Left kidney (tissue), 2 donors: ENCODE measurements around the gene FAM111A. TPM values are rescaled to one million over a fixed set of nuclear protein-coding genes. Genes with fewer than 3 reads are reported as not detected.

ENCODE experiments used
- DNase-seq: peaks from one replicate; pipeline ENCODE4 v3.0.0-alpha.2; 2013
- polyA plus RNA-seq: library from polyadenylated mRNA; unstranded; fragments of 120-200 nt; gene quantifications from one replicate; pipeline ENCODE4 v1.2.1, GENCODE V29; 2013; ENCODE audit not compliant: insufficient read length

FAM111A gene
- polyA plus RNA-seq, 1 donor = 99.3 TPM

DNA sequence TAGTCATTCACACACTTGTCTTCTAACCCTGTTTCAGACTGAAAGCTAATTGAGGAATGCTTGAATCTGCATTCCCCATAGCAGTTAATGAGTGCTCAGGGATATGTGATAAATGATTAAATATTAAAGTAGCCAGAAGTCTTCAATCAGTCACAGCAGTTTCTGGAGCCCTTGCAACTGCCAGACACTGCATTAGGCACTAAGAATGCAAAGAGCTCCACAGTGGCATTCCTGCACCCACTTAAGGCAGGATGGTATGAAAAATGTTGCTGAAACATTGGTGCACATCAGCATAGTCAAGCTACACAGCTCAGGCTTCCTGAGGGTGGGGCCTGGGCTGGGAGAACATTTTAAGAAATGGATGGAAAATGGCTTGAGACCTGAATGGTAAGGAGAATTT lies 35.7 kb downstream of the FAM111A start:
- no peak for DNase-seq

DNA sequence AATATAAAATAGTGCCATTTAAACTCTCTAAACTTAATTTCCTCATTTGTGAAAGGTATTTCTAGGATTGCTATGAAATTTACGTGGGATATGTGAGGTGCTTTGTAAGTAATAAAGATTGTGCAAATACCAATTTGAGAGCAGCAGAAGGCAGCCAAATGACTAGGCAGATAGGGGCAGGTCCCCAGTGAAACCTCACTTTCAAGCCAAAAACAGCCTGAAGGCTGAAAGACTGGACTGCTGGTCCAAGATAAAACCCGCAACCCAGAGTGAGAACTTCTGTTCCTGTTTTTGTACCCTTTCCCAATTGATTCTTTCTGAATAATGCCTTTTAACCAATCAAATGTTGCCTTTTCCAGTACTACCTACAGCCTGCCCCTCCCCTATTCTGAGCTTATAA lies 36.5 kb downstream of the FAM111A start:
- DNase-seq = no peak

DNA sequence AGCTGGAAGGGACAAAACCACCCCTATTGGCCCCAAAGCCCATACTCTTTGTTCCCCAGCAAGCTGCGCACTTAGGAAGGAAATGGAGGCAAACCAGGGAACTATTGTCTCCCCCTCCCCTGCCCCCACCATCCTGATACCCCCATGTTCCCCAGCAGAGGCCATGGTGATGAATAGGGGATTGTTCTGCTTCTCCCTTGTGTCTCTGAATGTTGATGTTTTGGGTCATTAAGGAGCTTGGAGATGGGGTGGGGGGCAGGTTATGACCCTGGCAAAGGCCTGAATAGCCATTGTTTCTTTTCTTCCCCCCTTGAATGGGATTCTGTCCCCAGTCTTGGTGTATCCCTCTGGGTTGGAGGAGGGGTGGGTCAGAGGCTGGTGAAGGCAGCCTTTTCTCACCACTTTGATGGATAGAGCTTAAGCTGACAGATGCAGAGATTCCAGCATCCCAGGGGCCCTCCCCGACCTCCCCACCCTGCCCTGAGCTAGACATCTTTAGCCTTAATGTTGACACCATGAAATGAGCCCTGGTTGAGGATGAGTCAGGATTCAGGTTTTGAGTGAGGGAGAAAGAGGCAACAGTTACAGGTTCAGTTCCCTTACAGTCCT lies 37.6 kb downstream of the FAM111A start:
- no peak for DNase-seq

DNA sequence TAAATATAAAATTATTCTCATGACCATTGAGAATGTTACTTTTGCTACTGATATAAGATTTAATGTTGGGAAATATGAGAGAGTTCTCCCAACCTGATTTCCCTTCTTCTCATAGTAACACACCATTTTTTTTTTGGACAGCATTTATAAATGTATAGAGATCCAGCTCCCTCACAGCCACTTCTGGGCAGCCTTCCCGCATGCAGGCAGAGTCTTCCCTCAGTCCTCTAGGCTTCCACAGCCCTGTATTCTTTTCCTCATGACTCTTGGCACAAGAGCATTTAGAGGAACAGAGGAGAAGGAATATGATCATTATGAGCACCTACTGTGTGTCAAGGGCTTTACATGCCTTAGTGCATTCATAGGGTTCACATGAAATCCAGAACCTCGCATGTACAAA lies 38.3 kb downstream of the FAM111A start:
- no peak for DNase-seq

DNA sequence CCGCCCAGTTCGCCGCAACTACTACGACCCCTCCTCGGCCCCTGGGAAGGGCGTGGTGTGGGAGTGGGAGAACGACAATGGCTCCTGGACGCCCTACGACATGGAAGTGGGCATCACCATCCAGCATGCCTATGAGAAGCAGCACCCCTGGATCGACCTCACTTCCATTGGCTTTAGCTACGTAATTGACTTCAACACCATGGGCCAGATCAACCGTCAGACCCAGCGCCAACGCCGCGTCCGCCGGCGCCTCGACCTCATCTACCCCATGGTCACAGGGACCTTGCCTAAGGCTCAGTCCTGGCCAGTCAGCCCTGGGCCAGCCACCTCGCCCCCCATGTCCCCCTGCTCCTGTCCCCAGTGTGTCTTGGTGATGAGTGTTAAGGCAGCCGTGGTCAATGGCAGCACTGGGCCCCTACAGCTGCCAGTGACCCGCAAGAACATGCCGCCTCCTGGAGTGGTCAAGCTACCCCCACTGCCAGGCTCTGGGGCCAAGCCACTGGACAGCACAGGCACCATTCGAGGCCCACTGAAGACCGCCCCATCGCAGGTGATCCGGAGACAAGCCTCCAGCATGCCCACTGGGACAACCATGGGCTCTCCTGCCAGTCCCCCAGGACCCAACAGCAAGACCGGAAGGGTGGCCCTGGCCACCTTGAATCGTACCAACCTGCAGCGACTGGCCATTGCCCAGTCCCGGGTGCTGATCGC lies 39.2 kb downstream of the FAM111A start:
- no peak for DNase-seq

DNA sequence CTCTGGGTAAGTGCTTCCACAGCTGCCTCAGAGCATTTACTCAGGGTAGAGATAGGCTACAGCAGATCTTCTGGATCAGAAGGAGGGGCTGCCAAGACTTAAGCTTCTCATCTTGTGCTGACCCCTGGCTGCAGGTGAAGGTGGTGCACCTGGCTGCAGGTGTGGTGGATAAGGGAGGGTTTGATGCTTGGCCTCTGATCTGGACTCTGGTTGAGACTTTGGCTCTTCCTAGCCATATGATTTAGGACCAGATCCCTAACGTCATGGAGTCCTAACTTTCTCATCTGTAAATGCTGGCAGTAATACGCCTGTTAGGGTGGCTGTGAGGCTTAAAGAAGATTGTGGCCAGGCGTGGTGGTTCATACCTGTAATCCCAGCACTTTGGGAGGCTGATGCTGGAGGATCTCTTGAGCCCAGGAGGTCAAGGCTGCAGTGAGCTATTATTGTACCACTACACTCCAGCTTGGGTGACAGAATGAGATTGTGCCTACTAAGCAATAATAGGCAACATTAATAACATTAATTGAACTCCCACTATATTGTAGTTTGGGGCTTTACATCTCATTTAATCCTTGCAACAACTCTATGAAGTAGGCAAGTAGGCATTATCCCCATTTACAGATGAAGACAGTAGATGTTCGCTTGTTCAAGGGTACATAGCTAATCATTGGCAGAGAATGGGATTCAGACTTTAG lies 39.9 kb downstream of the FAM111A start:
- DNase-seq = no peak

DNA sequence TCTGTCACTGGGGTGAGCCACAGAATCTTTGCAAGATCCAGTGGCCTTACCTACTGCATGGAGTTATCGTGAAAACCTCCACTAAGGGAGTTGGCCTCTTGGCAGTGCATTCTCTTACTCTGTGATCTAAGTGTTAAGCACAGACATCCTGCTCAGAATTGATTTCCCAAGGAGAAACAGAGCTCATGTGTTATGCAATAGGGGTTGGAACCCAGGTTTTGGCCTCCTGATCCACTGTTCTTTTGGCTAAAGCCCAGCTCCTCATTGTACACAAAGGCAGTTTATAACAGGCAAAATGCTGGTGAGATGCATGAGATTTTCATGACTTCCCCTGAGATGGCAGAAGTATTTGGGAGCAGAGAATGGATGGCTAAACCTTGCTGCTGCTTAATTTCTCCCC lies 41.1 kb downstream of the FAM111A start:
- no peak for DNase-seq

DNA sequence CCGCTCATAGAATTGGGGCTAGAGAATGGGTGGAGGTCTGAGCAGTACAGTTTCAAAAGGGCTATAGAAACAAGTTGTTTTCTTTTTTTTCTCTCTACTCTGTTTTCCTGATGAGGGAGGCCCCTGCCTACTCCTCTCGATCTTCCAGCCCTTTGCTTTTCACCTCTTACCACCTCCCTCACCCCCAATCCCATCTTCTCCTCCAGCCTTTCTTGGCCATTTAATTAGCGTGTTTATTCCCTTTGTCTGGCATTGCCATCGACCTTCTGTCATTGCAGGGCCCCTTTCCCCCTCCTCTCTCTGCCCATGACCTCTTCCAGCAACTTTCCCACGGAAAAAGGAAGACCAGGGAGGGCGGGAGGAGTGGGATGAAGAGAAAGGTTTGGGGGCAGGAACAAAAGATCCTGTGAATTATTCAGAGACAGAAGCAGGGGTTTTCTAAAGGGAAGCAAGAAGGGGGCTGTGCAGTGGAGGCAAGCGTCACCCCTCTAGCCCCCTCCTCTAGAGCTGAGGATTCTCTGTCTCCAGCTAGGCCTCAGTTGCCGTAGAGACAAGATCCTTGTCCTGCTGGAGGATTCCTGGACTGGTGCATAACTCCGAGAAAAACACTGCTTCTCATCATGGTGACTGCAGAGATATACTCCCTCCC lies 42.2 kb downstream of the FAM111A start:
- no peak for DNase-seq

DNA sequence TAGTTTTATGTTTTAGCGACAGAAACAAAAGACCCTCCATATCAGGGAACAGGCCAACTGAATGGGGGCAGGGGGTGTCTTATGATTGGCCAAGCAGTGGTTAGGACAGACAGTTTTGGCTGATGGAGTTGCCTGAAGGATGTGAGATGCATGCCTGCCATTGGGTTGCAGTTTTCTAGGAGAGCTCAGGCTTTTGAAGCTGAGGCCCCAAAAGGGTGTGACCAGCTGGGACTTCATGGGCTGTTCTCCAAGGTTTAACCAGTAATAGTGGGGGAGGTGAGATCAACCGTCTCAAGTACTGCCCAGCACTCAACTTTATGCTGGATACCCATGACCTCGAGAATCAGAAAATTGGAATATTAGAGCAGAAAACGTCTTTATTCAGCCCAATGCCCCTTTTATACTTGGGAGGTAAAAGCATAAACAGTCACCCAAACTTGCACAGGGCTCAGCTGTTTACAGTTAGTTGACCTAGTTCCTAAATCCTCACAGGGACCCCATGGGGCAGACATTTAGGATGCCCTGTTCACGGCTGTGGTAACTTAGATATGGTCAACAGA lies 42.8 kb downstream of the FAM111A start:
- DNase-seq = no peak

DNA sequence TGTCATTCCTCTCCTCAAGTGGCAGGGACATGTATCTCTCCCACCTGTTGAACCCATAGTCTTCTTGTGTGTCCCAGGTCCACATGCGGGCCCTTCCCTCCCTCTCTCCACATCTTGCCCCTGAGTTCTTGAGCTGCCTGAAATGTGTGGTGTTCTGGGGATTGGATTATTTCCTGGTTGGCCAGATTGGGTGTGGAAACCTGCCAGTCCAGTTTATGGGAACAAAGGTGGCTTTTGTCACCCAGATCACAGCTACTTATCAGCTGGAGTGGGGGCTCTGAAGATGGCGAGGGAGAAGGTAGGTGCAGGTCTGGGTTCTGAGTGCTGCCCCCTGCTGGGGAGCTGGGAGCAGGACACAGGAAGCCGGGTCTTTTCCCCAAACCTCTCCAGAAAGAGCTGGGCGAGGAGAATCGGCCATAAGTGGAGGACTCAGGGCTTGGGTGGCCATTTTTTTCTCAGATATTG lies 43.5 kb downstream of the FAM111A start:
- no peak for DNase-seq

DNA sequence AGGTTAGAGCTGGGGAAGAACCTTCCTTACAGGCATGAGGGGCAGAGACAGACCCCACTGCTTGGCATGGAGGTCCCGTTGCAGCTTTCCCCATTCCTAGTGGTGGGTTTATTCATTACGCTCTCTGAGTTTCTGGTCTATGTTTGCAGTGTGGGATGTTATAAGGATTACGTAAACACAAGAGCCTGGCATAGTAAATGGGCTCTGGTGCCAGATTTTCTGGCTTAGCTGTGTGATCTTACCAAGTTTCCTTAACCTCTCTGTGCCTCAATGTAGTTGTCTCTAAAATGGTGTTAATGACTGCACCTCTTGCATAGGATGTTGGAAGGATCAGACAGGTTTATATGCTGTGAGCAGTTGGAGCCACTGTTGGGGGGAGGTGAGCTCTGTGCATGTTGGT lies 44.4 kb downstream of the FAM111A start:
- DNase-seq = no peak

DNA sequence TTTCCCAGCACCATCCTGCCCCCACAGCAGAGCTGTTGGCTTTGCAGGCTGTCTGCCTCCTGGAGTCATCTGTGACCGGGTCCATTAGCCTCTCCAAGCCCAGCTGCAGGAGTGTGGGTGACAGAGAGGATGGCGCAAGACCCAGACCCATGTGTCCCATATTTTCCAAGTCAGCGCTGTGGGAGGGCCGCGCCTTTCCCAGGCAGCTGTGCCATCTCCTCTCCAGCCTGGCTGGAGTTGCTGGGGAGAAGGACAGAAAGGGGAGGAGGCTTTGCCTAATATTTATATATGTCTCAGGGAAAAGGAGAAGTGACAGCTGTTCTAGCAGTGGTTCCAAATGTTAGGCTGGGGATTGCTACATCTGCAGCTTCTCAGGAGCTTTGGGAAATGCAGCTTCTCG lies 44.9 kb downstream of the FAM111A start:
- peak; percentile 47 for DNase-seq

DNA sequence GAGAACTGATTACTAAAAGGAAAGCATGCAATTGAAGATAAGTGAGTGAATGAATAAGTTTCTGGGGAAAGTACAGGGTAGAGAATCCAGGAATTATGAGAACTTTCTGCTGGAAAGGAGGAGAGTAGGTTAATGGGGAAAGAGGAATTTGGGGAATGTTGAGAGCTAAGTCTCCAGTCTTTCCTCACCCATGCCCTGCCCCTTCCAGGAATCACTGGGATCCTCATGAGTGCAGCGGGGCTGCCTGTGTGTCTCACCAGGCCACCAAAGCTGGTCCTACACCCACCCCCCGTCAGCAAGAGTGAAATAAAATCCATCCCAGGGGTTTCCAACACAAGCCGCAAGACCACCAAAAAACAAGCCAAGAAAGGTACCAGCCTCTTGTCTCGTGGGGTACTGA lies 46.3 kb downstream of the FAM111A start:
- no peak for DNase-seq

DNA sequence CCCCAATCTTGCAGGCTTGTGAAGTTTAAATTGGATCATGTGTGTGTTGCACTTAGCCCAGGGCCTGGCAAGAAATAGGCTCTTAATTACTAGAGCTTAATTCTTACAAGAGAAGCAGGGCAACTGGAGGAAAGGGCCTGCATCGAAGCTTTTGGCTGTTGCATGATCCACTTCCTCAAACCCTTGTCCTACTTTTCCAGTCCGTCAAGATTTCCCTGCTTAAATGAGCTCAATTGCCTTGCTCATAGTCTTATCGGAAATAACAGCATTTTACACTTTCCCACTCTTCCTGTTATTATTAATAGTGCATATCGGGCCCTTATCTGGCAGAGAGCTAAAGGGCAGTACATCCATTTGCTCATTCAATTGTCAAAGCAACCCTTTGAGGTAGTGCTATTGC lies 47.3 kb downstream of the FAM111A start:
- no peak for DNase-seq

DNA sequence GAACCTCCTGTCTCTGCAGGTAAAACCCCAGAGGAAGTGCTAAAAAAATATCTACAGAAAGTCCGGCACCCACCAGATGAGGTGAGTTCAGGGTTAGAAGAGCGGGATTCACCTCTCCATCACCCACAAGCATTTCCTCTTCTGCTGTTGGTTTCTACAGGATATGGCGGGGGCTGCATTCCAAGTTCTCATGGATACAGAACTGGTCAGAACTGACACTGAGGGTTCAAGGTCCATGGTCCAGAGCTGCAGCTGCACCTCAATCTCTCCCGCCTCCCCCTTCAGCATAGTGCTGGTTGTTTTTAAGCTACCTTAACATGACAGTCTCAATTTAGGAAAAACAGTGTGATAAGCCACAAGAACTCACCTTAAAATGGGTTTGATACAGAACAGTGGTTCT lies 48.4 kb downstream of the FAM111A start:
- DNase-seq = no peak

DNA sequence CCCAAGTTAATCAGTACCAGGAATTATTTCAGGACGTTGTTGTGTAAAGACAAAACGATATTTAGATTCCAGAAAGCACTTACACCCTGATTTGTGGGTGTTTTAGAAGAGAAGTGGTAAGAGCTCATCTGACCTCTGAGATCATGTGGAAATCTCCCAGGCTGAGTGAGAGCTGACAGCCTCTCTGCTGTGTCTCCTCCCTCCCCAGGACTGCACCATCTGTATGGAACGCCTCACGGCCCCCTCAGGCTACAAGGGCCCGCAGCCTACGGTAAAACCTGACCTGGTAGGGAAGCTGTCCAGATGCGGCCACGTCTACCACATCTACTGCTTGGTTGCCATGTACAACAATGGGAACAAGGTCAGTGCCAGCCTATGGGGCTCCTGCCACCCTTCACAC lies 49.2 kb downstream of the FAM111A start:
- DNase-seq = no peak

DNA sequence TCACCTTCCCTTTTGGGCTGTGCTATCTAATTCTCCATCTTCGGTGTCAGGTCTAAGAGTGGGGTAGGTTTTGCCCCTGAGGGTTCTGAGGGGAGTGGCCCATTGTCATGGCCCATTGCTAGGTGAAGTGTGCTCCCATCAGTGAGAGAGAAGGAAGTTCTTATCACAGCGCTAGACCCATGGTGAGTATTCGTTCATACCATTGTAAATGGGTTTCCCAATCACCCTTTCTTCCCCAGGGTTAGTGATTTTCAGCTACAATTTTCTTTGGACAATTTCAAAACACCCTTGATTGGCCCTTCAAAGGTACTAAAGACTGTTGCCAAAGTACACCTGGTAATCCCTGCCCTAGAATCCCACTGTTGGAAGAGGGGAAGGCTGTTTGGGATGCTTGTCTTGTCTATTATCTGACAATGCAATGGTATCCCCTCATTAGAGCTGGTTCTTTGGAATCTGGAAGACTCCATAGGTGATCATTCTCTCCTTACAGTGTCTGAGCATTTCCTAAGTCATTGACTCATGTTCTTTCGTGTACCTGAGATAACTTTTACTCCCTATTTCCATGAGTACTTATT lies 49.9 kb downstream of the FAM111A start:
- no peak for DNase-seq

DNA sequence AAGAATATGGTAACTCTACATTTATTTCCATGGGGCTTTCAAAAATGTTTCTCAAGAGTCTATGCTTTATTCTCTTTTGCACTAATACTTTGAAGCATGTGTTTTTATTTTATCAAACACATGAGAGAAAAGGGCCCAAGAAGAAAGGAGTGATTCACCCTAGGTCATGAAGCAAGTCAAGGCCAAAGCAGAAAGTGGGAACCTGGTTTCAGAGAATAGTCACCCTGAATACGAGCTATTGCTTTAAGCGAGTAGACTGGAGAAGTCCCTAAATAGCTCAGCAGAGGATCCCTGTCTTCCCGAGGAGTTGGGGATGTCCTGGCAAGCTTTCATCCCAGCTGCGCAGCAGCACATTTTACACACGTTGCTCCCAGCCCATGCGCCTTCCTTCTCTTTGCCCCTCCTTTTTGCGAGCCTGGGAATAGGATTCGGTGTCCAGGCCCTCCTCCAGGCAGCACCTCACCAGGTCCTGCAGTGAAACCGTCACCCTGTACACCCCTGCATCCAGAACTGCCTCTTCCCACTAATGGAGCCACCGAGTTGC lies 51.0 kb downstream of the FAM111A start:
- DNase-seq = no peak

DNA sequence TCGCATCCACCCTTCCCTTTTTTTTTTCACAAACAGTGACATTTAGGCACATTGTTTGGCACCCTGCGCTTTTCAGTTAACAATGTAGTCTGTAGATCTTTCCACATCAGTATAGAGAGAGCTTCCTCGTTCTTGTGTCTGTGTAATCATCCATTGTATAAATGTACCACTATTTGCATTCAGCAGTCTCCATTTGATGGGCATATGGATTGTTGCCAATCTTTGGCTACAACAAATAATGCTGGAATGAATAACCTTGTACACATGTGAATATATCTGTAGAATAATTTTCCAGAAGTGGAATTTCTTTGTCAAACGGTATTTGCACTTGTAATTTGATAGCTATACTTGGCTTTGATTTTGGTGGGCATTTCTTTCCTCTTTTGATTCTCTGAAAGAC lies 52.9 kb downstream of the FAM111A start:
- no peak for DNase-seq

DNA sequence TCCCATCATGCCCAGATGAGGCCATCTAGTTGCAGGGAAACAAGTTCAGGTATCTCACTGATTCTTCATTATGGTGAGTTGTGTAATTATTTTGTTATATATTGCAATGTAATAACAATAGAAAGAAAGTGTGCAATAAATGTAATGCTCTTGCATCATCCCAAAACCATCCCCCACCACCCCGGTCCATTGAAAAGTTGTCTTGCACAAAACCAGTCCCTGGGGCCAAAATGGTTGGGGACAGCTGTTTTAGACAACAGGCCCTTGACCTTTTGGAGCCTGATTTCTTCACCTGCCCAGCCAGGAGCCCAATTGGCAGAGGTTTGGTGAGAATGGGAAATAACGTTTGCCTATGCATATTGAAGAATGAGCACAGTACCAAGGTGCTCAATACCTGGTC lies 54.1 kb downstream of the FAM111A start:
- no peak for DNase-seq

DNA sequence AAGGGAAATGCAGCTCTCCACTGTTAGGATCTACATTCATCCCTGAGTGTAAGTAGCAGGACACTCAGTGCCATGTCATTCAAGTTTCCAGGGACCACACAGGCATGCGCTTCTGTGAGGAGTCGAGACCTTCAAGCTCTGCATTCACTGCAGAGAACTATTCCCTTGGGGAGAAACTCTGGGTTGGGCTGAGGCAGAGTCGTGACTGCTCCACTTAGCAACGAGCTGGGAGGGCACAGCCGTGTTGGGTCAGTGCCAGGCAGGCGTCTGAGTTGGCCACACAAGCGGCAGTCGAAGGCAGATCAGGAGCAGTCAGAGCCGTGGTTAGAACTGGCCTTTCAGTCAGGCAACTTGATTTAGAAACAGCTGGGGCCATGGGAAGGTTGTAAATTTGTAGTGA lies 55.3 kb downstream of the FAM111A start:
- DNase-seq = peak; percentile 43

DNA sequence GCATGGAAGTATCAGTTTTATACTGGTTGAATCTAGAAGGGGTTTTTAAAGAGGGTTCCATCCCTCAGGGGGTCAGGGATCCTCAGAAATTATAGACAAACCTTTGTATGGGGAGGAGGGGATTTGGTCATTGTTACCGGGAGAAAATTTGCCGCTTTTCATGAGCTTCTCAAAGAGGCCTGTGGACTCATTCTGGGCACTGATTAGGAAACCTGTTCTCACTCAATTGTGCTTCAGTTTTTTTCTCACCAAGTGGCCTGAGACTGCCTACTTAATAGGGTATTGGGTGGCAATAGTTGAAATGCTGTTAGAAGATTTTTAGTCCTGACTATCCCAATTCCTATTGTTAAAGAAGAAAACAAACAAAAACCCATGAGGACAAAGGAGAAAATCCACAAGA lies 56.1 kb downstream of the FAM111A start:
- no peak for DNase-seq
